Liver (tissue), 9 donors: ENCODE measurements around the gene CPNE5. TPM values are rescaled to one million over a fixed set of nuclear protein-coding genes. Genes with fewer than 3 reads are reported as not detected.

Experiments
- DNase-seq: peaks from one replicate; pipeline ENCODE4 v3.0.0-alpha.2; 2017; ENCODE audit warnings: low spot score
- H3K27ac ChIP-seq, 2 donors: one replicate each; pipeline ENCODE4 v1.7.0; 2013; ENCODE audit warnings: inconsistent platforms in 2 of 2, low read length in 2 of 2, control low read depth in 1 of 2, low read depth in 1 of 2, mild to moderate bottlenecking in 1 of 2
- H3K27me3 ChIP-seq, 4 donors: one replicate each; pipeline versions ENCODE4 v1.6.1 to v1.7.0; 2013; ENCODE audit warnings: low read length in 3 of 4, inconsistent platforms in 1 of 4, mild to moderate bottlenecking in 1 of 4, moderate library complexity in 1 of 4; ENCODE audit not compliant: control insufficient read depth in 4 of 4, insufficient read depth in 4 of 4
- H3K36me3 ChIP-seq, 4 donors: one replicate each; pipeline versions ENCODE4 v1.6.1 to v1.7.0; 2013; ENCODE audit warnings: low read length in 3 of 4, mild to moderate bottlenecking in 3 of 4, low read depth in 1 of 4, moderate library complexity in 1 of 4; ENCODE audit not compliant: control insufficient read depth in 4 of 4, insufficient read depth in 3 of 4
- H3K4me1 ChIP-seq, 4 donors: one replicate each; pipeline versions ENCODE4 v1.6.1 to v1.7.0; 2013; ENCODE audit warnings: low read length in 3 of 4, mild to moderate bottlenecking in 3 of 4, moderate library complexity in 1 of 4; ENCODE audit not compliant: control insufficient read depth in 4 of 4, insufficient read depth in 4 of 4
- H3K4me3 ChIP-seq, 3 donors: one replicate each; pipeline versions ENCODE4 v1.6.1 to v1.7.0; 2013; ENCODE audit warnings: low read length in 3 of 3, control low read depth in 1 of 3, low read depth in 1 of 3, mild to moderate bottlenecking in 1 of 3
- H3K9ac ChIP-seq, 2 donors: one replicate each; pipeline ENCODE4 v1.7.0; 2013; ENCODE audit warnings: low read length in 2 of 2, mild to moderate bottlenecking in 2 of 2, moderate library complexity in 2 of 2, control low read depth in 1 of 2, low read depth in 1 of 2
- H3K9me3 ChIP-seq, 4 donors: one replicate each; pipeline versions ENCODE4 v1.6.1 to v1.7.0; 2013; ENCODE audit warnings: low read length in 3 of 4; ENCODE audit not compliant: control insufficient read depth in 4 of 4
- EGR1 ChIP-seq, 2 donors: IDR thresholded peaks; 2 replicates each; pipeline ENCODE4 v1.6.1; 2016 to 2018; ENCODE audit warnings: antibody characterized with exemption in 2 of 2, low read depth in 2 of 2
- FOXA1 ChIP-seq: IDR thresholded peaks from 2 replicates; pipeline ENCODE4 v1.6.1; 2016; ENCODE audit warnings: antibody characterized with exemption
- FOXA2 ChIP-seq: IDR thresholded peaks from 2 replicates; pipeline ENCODE4 v1.6.1; 2016; ENCODE audit warnings: antibody characterized with exemption
- GABPA ChIP-seq, 2 donors: IDR thresholded peaks in 1 of 2; conservative IDR thresholded peaks in 1 of 2; 2 replicates each; pipeline ENCODE4 v1.6.1; 2016; ENCODE audit warnings: antibody characterized with exemption in 2 of 2, mild to moderate bottlenecking in 1 of 2, moderate library complexity in 1 of 2
- HNF4A ChIP-seq, 2 donors: conservative IDR thresholded peaks; 2 replicates each; pipeline ENCODE4 v1.6.1; 2016; ENCODE audit warnings: antibody characterized with exemption in 2 of 2, mild to moderate bottlenecking in 2 of 2
- JUND ChIP-seq, 2 donors: IDR thresholded peaks; 2 replicates each; pipeline ENCODE4 v1.6.1; 2016; ENCODE audit warnings: antibody characterized with exemption in 2 of 2
- NR2F2 ChIP-seq: IDR thresholded peaks from 2 replicates; pipeline ENCODE4 v1.6.1; 2016; ENCODE audit warnings: antibody characterized with exemption
- RAD21 ChIP-seq, 2 donors: IDR thresholded peaks; 2 replicates each; pipeline ENCODE4 v1.6.1; 2016; ENCODE audit warnings: antibody characterized with exemption in 2 of 2, mild to moderate bottlenecking in 2 of 2
- RXRA ChIP-seq, 2 donors: IDR thresholded peaks; 2 replicates each; pipeline ENCODE4 v1.6.1; 2017 to 2018; ENCODE audit warnings: antibody characterized with exemption in 2 of 2, mild to moderate bottlenecking in 1 of 2
- SP1 ChIP-seq: IDR thresholded peaks from 2 replicates; pipeline ENCODE4 v1.6.1; 2018; ENCODE audit warnings: antibody characterized with exemption, mild to moderate bottlenecking
- TAF1 ChIP-seq: conservative IDR thresholded peaks from 2 replicates; pipeline ENCODE4 v1.6.1; 2016; ENCODE audit warnings: antibody characterized with exemption, mild to moderate bottlenecking
- YY1 ChIP-seq: IDR thresholded peaks from 2 replicates; pipeline ENCODE4 v1.6.1; 2016; ENCODE audit warnings: antibody characterized with exemption, mild to moderate bottlenecking
- WGBS: extraction: QIAGEN DNeasy Blood & Tissue Kit; methylation state at CpG from one replicate; pipeline ENCODE4 v1.1.7; 2013; 5-methylcytosine and 5-hydroxymethylcytosine counted together
- polyA plus RNA-seq, 2 donors: library from polyadenylated mRNA; stranded (reverse) in 1 of 2; unstranded in 1 of 2; fragments of 200-250 nt in 1 of 2; fragments of >200 nt in 1 of 2; fragmentation: Nextera tagmentation in 1 of 2; extraction: Ambion mirVana in 1 of 2; gene quantifications; one replicate each; pipeline versions ENCODE4 v1.2.1 to v1.2.3, GENCODE V29; 2013 to 2015
- total RNA-seq, 2 donors: library from RNA; depleted of rRNA; stranded (reverse); fragments of >200 nt; gene quantifications; one replicate each; pipeline ENCODE4 v1.2.3, GENCODE V29; 2014
- TF ChIP-seq, protein P1 (sequence below): IDR thresholded peaks from 2 replicates; pipeline ENCODE4 v1.6.1; 2016; ENCODE audit warnings: antibody characterized with exemption, mild to moderate bottlenecking
- TF ChIP-seq, protein P2 (sequence below): IDR thresholded peaks from 2 replicates; pipeline ENCODE4 v1.6.1; 2016; ENCODE audit warnings: antibody characterized with exemption
- TF ChIP-seq, protein P3 (sequence below): IDR thresholded peaks from 2 replicates; pipeline ENCODE4 v1.6.1; 2016; ENCODE audit warnings: antibody characterized with exemption
- TF ChIP-seq, protein P4 (sequence below): IDR thresholded peaks from 2 replicates; pipeline ENCODE4 v1.6.1; 2016; ENCODE audit warnings: antibody characterized with exemption
- TF ChIP-seq, protein P5 (sequence below): fragments of 150-350 bp; IDR thresholded peaks from 2 replicates; pipeline ENCODE4 v1.5.1; 2017; ENCODE audit warnings: improper control_type of control experiment, low read depth, low read length; ENCODE audit not compliant: missing input control
- donor health status: healthy.
- donor health status: healthy.
- donor health status: healthy.
- donor health status: healthy.
- donor health status: healthy.

CPNE5 gene
- total and polyA plus RNA-seq, 4 donors = 0.24 to 1.1 (median 0.44) TPM

DNA sequence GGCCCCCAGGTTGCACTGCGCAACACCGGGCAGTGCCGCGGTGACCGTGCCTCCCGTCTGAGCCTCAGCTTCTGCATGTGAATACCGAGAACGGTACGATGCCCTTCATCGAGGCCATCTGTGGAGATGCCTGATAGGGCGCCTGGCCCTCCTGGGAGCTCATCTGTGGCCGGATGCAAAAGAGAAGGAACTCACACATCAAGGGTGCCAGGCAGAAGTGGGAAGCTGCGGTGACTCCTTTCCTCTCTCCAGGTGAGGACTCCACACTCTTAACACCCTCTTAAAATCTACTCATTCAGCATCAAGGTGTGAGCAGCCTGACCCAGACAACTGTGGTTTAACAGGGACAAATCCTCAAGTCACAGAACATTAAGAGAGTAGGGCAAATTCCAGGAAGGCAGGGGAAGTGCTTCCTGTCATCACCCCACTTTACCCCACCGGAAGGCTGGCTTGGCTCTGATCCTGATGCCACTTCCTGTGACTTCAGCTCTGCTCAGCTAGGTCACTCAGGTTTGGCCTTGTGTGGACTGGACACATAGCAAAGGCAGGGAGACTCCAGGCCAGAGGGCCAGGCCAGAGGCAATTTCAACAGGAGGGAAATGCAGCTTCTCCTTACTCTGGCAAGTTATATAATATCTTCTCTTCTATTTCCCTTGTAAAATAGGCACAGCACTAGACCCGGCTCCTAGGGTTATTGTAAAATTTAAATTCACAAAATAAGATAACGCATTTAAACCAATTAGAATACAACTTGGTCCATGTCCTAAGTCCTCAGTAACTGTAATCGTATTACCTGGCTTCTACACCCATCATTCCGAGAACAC is 69.4 kb downstream of the CPNE5 start:
- no peak overlapping the region for H3K27ac ChIP-seq
- no peaks in the 10 kb centered on the region for H3K27me3 ChIP-seq
- TF ChIP-seq RAD21 (IDR thresholded peaks at IDR 0.05) (no peak), RXRA (IDR thresholded peaks at IDR 0.05) (no peak), FOXA2 (no peak), SP1 (no peak), HNF4A (conservative IDR thresholded peaks at IDR 0.05) (no peak), YY1 (no peak), FOXA1 (no peak), NR2F2 (no peak), GABPA (IDR thresholded peaks at IDR 0.05 in 1 of 2, conservative IDR thresholded peaks at IDR 0.05 in 1 of 2) (no peak), EGR1 (IDR thresholded peaks at IDR 0.05; ENCODE audit: low read depth in 2 of 2) (no peak), JUND (IDR thresholded peaks at IDR 0.05) (no peak), TAF1 (no peak)
- TF ChIP-seq, protein P1, sequence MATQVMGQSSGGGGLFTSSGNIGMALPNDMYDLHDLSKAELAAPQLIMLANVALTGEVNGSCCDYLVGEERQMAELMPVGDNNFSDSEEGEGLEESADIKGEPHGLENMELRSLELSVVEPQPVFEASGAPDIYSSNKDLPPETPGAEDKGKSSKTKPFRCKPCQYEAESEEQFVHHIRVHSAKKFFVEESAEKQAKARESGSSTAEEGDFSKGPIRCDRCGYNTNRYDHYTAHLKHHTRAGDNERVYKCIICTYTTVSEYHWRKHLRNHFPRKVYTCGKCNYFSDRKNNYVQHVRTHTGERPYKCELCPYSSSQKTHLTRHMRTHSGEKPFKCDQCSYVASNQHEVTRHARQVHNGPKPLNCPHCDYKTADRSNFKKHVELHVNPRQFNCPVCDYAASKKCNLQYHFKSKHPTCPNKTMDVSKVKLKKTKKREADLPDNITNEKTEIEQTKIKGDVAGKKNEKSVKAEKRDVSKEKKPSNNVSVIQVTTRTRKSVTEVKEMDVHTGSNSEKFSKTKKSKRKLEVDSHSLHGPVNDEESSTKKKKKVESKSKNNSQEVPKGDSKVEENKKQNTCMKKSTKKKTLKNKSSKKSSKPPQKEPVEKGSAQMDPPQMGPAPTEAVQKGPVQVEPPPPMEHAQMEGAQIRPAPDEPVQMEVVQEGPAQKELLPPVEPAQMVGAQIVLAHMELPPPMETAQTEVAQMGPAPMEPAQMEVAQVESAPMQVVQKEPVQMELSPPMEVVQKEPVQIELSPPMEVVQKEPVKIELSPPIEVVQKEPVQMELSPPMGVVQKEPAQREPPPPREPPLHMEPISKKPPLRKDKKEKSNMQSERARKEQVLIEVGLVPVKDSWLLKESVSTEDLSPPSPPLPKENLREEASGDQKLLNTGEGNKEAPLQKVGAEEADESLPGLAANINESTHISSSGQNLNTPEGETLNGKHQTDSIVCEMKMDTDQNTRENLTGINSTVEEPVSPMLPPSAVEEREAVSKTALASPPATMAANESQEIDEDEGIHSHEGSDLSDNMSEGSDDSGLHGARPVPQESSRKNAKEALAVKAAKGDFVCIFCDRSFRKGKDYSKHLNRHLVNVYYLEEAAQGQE = no peak
- TF ChIP-seq, protein P2, sequence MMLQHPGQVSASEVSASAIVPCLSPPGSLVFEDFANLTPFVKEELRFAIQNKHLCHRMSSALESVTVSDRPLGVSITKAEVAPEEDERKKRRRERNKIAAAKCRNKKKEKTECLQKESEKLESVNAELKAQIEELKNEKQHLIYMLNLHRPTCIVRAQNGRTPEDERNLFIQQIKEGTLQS = no peak
- TF ChIP-seq, protein P3, sequence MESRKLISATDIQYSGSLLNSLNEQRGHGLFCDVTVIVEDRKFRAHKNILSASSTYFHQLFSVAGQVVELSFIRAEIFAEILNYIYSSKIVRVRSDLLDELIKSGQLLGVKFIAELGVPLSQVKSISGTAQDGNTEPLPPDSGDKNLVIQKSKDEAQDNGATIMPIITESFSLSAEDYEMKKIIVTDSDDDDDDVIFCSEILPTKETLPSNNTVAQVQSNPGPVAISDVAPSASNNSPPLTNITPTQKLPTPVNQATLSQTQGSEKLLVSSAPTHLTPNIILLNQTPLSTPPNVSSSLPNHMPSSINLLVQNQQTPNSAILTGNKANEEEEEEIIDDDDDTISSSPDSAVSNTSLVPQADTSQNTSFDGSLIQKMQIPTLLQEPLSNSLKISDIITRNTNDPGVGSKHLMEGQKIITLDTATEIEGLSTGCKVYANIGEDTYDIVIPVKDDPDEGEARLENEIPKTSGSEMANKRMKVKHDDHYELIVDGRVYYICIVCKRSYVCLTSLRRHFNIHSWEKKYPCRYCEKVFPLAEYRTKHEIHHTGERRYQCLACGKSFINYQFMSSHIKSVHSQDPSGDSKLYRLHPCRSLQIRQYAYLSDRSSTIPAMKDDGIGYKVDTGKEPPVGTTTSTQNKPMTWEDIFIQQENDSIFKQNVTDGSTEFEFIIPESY = no peak
- TF ChIP-seq, protein P4, sequence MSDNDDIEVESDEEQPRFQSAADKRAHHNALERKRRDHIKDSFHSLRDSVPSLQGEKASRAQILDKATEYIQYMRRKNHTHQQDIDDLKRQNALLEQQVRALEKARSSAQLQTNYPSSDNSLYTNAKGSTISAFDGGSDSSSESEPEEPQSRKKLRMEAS = no peak
- TF ChIP-seq, protein P5, sequence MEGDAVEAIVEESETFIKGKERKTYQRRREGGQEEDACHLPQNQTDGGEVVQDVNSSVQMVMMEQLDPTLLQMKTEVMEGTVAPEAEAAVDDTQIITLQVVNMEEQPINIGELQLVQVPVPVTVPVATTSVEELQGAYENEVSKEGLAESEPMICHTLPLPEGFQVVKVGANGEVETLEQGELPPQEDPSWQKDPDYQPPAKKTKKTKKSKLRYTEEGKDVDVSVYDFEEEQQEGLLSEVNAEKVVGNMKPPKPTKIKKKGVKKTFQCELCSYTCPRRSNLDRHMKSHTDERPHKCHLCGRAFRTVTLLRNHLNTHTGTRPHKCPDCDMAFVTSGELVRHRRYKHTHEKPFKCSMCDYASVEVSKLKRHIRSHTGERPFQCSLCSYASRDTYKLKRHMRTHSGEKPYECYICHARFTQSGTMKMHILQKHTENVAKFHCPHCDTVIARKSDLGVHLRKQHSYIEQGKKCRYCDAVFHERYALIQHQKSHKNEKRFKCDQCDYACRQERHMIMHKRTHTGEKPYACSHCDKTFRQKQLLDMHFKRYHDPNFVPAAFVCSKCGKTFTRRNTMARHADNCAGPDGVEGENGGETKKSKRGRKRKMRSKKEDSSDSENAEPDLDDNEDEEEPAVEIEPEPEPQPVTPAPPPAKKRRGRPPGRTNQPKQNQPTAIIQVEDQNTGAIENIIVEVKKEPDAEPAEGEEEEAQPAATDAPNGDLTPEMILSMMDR = no peak
- peaks cover 0 to 7% (median 0%) of the 10 kb centered on the region in 4 donors for H3K4me1 ChIP-seq
- no peaks in the 10 kb centered on the region for H3K9me3 ChIP-seq
- H3K36me3 ChIP-seq = no peaks in the 10 kb centered on the region
- no peak for DNase-seq
- WGBS = 79% methylated on average over 18 of the region's 18 CpGs
- H3K9ac ChIP-seq = no peak overlapping the region
- no peak overlapping the region for H3K4me3 ChIP-seq
